ENCODE data around the gene COL18A1.

GRCh38 chr21:45403133-45403824 is 1.7 kb upstream of the COL18A1 start:
- TF ChIP-seq CTCF (IDR thresholded peaks at IDR 0.05; ENCODE audit: poor library complexity) (no peak), EZH2phosphoT487 (IDR thresholded peaks at IDR 0.05; ENCODE audit: low read depth, severe bottlenecking, unreplicated experiment) (no peak)

Measured in hepatocyte (in vitro differentiated cells).